ENCODE results near the gene PDE9A.
"Not testable (repeated sequence)": the region's sequence is repeated elsewhere in the genome, so short reads cannot be mapped to it uniquely, and the experiment has no call there.

Gene PDE9A

DNA sequence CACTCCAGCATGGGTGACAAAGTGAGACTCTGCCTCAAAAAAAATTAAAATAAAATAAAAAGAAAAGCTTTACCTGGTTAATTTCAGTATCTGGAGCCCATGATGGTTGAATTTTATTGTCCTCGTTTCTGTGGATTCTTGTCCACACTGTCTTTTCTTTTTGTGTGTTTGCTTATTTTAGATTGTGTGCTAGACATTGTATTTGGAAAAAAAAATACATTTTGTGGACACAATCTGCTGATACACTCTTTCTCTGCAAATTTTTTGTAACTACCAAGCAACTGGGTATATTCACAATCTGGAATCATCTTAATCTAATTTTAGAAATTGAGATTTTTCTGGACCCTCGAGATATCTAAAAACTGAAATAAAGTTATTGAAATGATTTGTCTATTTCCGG lies 41.6 kb upstream of the PDE9A start:
- no peaks in the 10 kb centered on the region for H3K36me3 Mint-ChIP-seq (ENCODE audit: low read depth)
- H3K27ac Mint-ChIP-seq, result no peak overlapping the region
- H3K4me1 Mint-ChIP-seq, result no peaks in the 10 kb centered on the region
- TF ChIP-seq, protein P1, sequence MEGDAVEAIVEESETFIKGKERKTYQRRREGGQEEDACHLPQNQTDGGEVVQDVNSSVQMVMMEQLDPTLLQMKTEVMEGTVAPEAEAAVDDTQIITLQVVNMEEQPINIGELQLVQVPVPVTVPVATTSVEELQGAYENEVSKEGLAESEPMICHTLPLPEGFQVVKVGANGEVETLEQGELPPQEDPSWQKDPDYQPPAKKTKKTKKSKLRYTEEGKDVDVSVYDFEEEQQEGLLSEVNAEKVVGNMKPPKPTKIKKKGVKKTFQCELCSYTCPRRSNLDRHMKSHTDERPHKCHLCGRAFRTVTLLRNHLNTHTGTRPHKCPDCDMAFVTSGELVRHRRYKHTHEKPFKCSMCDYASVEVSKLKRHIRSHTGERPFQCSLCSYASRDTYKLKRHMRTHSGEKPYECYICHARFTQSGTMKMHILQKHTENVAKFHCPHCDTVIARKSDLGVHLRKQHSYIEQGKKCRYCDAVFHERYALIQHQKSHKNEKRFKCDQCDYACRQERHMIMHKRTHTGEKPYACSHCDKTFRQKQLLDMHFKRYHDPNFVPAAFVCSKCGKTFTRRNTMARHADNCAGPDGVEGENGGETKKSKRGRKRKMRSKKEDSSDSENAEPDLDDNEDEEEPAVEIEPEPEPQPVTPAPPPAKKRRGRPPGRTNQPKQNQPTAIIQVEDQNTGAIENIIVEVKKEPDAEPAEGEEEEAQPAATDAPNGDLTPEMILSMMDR (IDR thresholded peaks at IDR 0.05), result no peak
- DNase-seq, result no peak
- no peak overlapping the region for H3K4me3 Mint-ChIP-seq
- peaks cover 27% of the 10 kb centered on the region for H3K9me3 Mint-ChIP-seq
- peaks cover 7% of the 10 kb centered on the region for H3K27me3 Mint-ChIP-seq (ENCODE audit: low read depth, poor library complexity)

GRCh38 chr21:42612390-42612789 lies 41.0 kb upstream of the PDE9A start:
- Mint-ChIP-seq H3K36me3 (ENCODE audit: low read depth) (no peaks in the 10 kb centered on the region), H3K27ac (no peak overlapping the region), H3K27me3 (ENCODE audit: low read depth, poor library complexity) (peaks cover 7% of the 10 kb centered on the region), H3K9me3 (peaks cover 27% of the 10 kb centered on the region), H3K4me1 (no peaks in the 10 kb centered on the region), H3K4me3 (no peak overlapping the region)
- TF ChIP-seq, protein P1 (IDR thresholded peaks at IDR 0.05), result no peak
- no peak for DNase-seq

- Mint-ChIP-seq H3K27me3 (ENCODE audit: low read depth, poor library complexity) (peaks cover 9% of the 10 kb centered on the region), H3K4me3 (no peak overlapping the region), H3K4me1 (peaks cover 12% of the 10 kb centered on the region), H3K27ac (no peak overlapping the region), H3K9me3 (peaks cover 27% of the 10 kb centered on the region), H3K36me3 (ENCODE audit: low read depth) (no peaks in the 10 kb centered on the region)
- DNase-seq, result no peak
- TF ChIP-seq, protein P1 (IDR thresholded peaks at IDR 0.05), result no peak
Measured at GRCh38 chr21:42613756-42614155, 39.7 kb upstream of the PDE9A start.

- TF ChIP-seq, protein P1 (IDR thresholded peaks at IDR 0.05), result no peak
- Mint-ChIP-seq H3K9me3 (peaks cover 24% of the 10 kb centered on the region), H3K4me1 (peaks cover 17% of the 10 kb centered on the region), H3K36me3 (ENCODE audit: low read depth) (no peaks in the 10 kb centered on the region), H3K27ac (peak overlapping the region; percentile 31), H3K4me3 (no peak overlapping the region), H3K27me3 (ENCODE audit: low read depth, poor library complexity) (peaks cover 14% of the 10 kb centered on the region)
- no peak for DNase-seq
Measured at GRCh38 chr21:42614396-42614795, 39.0 kb upstream of the PDE9A start.

DNA sequence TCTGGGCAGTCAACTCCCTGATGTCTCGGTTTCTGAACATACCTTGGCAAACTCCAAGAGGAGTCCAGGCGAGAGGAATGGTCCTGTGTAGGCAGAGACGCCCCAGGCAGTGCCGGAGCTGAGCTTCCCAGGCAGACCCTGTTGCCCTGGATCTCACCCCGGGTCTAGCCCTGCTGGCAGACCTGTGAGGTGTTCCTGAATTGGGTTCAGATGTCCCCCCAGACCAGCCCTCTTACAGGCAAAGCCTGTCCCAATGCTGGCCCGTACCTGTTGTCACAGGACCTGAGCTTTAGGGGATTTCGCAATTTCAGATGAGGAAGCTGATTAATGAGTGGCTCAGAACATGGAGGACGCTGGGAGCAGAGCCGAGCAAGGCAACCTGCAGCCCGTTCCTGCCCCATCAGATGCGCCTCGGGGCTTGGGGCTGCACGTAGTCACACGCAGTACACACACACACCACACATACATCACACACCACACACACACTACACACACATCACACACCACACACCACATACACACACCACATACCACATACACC lies 38.5 kb upstream of the PDE9A start:
- peak; percentile 24 for DNase-seq
- H3K27ac Mint-ChIP-seq, result no peak overlapping the region
- H3K27me3 Mint-ChIP-seq (ENCODE audit: low read depth, poor library complexity), result peaks cover 15% of the 10 kb centered on the region
- TF ChIP-seq, protein P1 (IDR thresholded peaks at IDR 0.05), result no peak
- peaks cover 19% of the 10 kb centered on the region for H3K4me1 Mint-ChIP-seq
- H3K9me3 Mint-ChIP-seq, result peaks cover 23% of the 10 kb centered on the region
- no peak overlapping the region for H3K4me3 Mint-ChIP-seq
- H3K36me3 Mint-ChIP-seq (ENCODE audit: low read depth), result no peaks in the 10 kb centered on the region

- H3K4me3 Mint-ChIP-seq; DNase-seq; H3K36me3 Mint-ChIP-seq (ENCODE audit: low read depth); H3K27ac Mint-ChIP-seq: not testable (repeated sequence)
- peaks cover 16% of the 10 kb centered on the region for H3K27me3 Mint-ChIP-seq (ENCODE audit: low read depth, poor library complexity)
- peaks cover 19% of the 10 kb centered on the region for H3K4me1 Mint-ChIP-seq
- peaks cover 25% of the 10 kb centered on the region for H3K9me3 Mint-ChIP-seq
Measured at GRCh38 chr21:42615377-42615776, 38.0 kb upstream of the PDE9A start.

All from nephron progenitor cell (in vitro differentiated cells).